Measurements from ENCODE around the gene RALBP1. TPM values are rescaled to one million over a fixed set of nuclear protein-coding genes. Genes with fewer than 3 reads are reported as not detected.
"Not testable (repeated sequence)": the region's sequence is repeated elsewhere in the genome, so short reads cannot be mapped to it uniquely, and the experiment has no call there.

The RALBP1 gene
- total RNA-seq, 1 donor from 2014 or later, result 29.2 TPM

DNA sequence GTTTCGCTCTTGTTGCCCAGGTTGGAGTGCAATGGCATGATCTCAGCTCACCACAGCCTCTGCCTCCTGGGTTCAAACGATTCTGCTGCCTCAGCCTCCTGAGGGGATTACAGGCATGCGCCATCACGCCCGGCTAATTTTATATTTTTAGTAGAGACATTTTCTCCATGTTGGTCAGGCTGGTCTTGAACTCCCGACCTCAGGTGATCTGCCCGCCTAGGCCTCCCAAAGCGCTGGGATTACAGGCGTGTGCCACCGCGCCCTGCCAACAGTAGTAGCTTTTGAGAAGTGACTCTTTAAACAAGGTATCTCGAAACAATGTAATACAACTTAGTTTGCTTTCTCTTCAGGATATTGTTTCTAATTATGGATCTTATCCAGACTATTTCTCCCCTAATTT is 1.6 kb downstream of the RALBP1 start:
- not testable (repeated sequence) for H3K36me3 ChIP-seq (ENCODE audit: control insufficient read depth in 3 of 3, insufficient read depth in 3 of 3, low read length in 3 of 3); H3K27ac ChIP-seq (ENCODE audit: low read depth, low read length); H3K27me3 ChIP-seq (ENCODE audit: control insufficient read depth in 3 of 3, insufficient read depth in 3 of 3, low read length in 3 of 3); H3K4me3 ChIP-seq (ENCODE audit: low read length in 3 of 3); H3K9ac ChIP-seq (ENCODE audit: low read depth in 1 of 3, low read length in 3 of 3); H3K4me1 ChIP-seq (ENCODE audit: control insufficient read depth in 3 of 3, insufficient read depth in 3 of 3, low read length in 3 of 3); H3K9me3 ChIP-seq (ENCODE audit: control insufficient read depth in 3 of 3, low read length in 3 of 3)

- Histone ChIP-seq H3K27me3 (ENCODE audit: control insufficient read depth in 3 of 3, insufficient read depth in 3 of 3, low read length in 3 of 3) (no peaks in the 10 kb centered on the region), H3K27ac (ENCODE audit: low read depth, low read length) (no peak overlapping the region), H3K4me1 (ENCODE audit: control insufficient read depth in 3 of 3, insufficient read depth in 3 of 3, low read length in 3 of 3) (peaks cover 6 to 8% (median 7%) of the 10 kb centered on the region in 3 donors), H3K4me3 (ENCODE audit: low read length in 3 of 3) (no peak overlapping the region), H3K9ac (ENCODE audit: low read depth in 1 of 3, low read length in 3 of 3) (no peak overlapping the region), H3K9me3 (ENCODE audit: control insufficient read depth in 3 of 3, low read length in 3 of 3) (no peaks in the 10 kb centered on the region), H3K36me3 (ENCODE audit: control insufficient read depth in 3 of 3, insufficient read depth in 3 of 3, low read length in 3 of 3) (peaks cover 0 to 5% (median 0%) of the 10 kb centered on the region in 3 donors)
These were observed 2.2 kb downstream of the RALBP1 start for GRCh38 chr18:9477509-9477908.

- Histone ChIP-seq H3K9ac (ENCODE audit: low read depth in 1 of 3, low read length in 3 of 3) (no peak overlapping the region), H3K9me3 (ENCODE audit: control insufficient read depth in 3 of 3, low read length in 3 of 3) (no peaks in the 10 kb centered on the region), H3K27ac (ENCODE audit: low read depth, low read length) (no peak overlapping the region), H3K4me3 (ENCODE audit: low read length in 3 of 3) (no peak overlapping the region), H3K27me3 (ENCODE audit: control insufficient read depth in 3 of 3, insufficient read depth in 3 of 3, low read length in 3 of 3) (no peaks in the 10 kb centered on the region), H3K4me1 (ENCODE audit: control insufficient read depth in 3 of 3, insufficient read depth in 3 of 3, low read length in 3 of 3) (peaks cover 6 to 8% (median 7%) of the 10 kb centered on the region in 3 donors), H3K36me3 (ENCODE audit: control insufficient read depth in 3 of 3, insufficient read depth in 3 of 3, low read length in 3 of 3) (peaks cover 0 to 5% (median 0%) of the 10 kb centered on the region in 3 donors)
These were observed 3.2 kb downstream of the RALBP1 start for GRCh38 chr18:9478545-9478944.

DNA sequence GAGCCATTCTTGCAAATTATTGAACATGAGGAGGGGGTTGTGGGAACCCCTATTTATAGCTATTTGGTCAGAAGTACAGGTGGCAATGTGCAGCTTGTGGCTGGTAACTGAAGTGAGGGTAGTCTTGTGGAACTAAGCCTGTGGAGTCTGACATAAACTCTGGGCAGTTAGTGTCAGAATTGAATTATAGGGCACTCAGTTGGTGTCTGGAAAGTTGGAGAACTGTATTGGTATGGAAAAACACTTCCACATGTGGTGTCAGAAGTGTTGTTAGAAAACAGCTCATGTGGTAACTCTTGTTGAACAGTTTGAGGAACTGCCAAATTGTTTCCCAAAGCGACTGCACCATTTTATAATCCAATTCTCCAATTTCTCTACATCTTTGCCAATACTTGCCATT is 7.5 kb downstream of the RALBP1 start:
- Histone ChIP-seq H3K9me3 (ENCODE audit: control insufficient read depth in 3 of 3, low read length in 3 of 3) (no peaks in the 10 kb centered on the region), H3K36me3 (ENCODE audit: control insufficient read depth in 3 of 3, insufficient read depth in 3 of 3, low read length in 3 of 3) (peaks cover 0 to 3% (median 0%) of the 10 kb centered on the region in 3 donors), H3K27ac (ENCODE audit: low read depth, low read length) (no peak overlapping the region), H3K4me3 (ENCODE audit: low read length in 3 of 3) (no peak overlapping the region), H3K27me3 (ENCODE audit: control insufficient read depth in 3 of 3, insufficient read depth in 3 of 3, low read length in 3 of 3) (no peaks in the 10 kb centered on the region), H3K9ac (ENCODE audit: low read depth in 1 of 3, low read length in 3 of 3) (no peak overlapping the region), H3K4me1 (ENCODE audit: control insufficient read depth in 3 of 3, insufficient read depth in 3 of 3, low read length in 3 of 3) (no peaks in the 10 kb centered on the region)

DNA sequence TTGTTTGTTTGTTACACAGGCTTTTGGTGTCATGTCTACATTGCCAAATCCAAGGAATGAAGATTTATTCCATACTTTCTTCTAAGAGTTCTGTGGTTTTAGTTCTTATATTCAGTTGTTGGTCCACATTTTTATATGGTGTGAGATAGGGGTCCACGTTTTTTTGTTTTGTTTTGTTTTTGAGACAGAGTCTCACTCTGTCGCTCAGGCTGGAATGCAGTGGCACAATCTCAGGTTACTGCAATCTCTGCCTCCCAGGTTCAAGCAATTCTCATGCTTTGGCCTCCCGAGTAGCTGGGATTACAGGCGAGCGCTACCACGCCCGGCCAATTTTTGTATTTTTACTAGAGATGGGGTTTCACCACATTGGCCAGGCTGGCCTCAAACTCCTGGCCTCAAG is 8.2 kb downstream of the RALBP1 start:
- Histone ChIP-seq H3K36me3 (ENCODE audit: control insufficient read depth in 3 of 3, insufficient read depth in 3 of 3, low read length in 3 of 3) (no peaks in the 10 kb centered on the region), H3K27ac (ENCODE audit: low read depth, low read length) (no peak overlapping the region), H3K4me1 (ENCODE audit: control insufficient read depth in 3 of 3, insufficient read depth in 3 of 3, low read length in 3 of 3) (no peaks in the 10 kb centered on the region), H3K9ac (ENCODE audit: low read depth in 1 of 3, low read length in 3 of 3) (no peak overlapping the region), H3K9me3 (ENCODE audit: control insufficient read depth in 3 of 3, low read length in 3 of 3) (no peaks in the 10 kb centered on the region), H3K4me3 (ENCODE audit: low read length in 3 of 3) (no peak overlapping the region), H3K27me3 (ENCODE audit: control insufficient read depth in 3 of 3, insufficient read depth in 3 of 3, low read length in 3 of 3) (no peaks in the 10 kb centered on the region)

DNA sequence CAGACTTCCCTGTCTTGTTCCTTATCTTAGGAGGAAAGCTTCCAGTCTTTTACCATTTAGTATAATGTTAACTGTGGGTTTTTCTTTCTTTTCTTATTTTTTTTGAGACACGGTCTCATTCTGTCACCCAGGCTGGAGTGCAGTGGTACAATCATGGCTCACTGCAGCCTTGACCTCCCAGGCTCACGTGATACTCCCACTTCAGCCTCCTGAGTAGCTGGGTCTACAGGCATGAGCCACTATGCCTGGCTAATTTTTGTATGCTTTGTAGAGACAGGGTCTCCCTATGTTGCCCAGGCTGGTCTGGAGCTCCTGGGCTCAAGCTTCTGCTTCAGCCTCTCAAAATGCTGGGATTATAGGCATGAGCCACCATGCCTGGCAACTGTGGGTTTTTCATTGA is 9.5 kb downstream of the RALBP1 start:
- H3K4me1 ChIP-seq (ENCODE audit: control insufficient read depth in 3 of 3, insufficient read depth in 3 of 3, low read length in 3 of 3); H3K36me3 ChIP-seq (ENCODE audit: control insufficient read depth in 3 of 3, insufficient read depth in 3 of 3, low read length in 3 of 3); H3K27ac ChIP-seq (ENCODE audit: low read depth, low read length); H3K27me3 ChIP-seq (ENCODE audit: control insufficient read depth in 3 of 3, insufficient read depth in 3 of 3, low read length in 3 of 3); H3K4me3 ChIP-seq (ENCODE audit: low read length in 3 of 3); H3K9me3 ChIP-seq (ENCODE audit: control insufficient read depth in 3 of 3, low read length in 3 of 3); H3K9ac ChIP-seq (ENCODE audit: low read depth in 1 of 3, low read length in 3 of 3): not testable (repeated sequence)

- no peak overlapping the region for H3K27ac ChIP-seq (ENCODE audit: low read depth, low read length)
- H3K4me3 ChIP-seq (ENCODE audit: low read length in 3 of 3), result no peak overlapping the region
- no peaks in the 10 kb centered on the region for H3K36me3 ChIP-seq (ENCODE audit: control insufficient read depth in 3 of 3, insufficient read depth in 3 of 3, low read length in 3 of 3)
- no peaks in the 10 kb centered on the region for H3K9me3 ChIP-seq (ENCODE audit: control insufficient read depth in 3 of 3, low read length in 3 of 3)
- H3K27me3 ChIP-seq (ENCODE audit: control insufficient read depth in 3 of 3, insufficient read depth in 3 of 3, low read length in 3 of 3), result no peaks in the 10 kb centered on the region
- no peak overlapping the region for H3K9ac ChIP-seq (ENCODE audit: low read depth in 1 of 3, low read length in 3 of 3)
- no peaks in the 10 kb centered on the region for H3K4me1 ChIP-seq (ENCODE audit: control insufficient read depth in 3 of 3, insufficient read depth in 3 of 3, low read length in 3 of 3)
These were observed 13.2 kb downstream of the RALBP1 start for GRCh38 chr18:9488538-9488937.

DNA sequence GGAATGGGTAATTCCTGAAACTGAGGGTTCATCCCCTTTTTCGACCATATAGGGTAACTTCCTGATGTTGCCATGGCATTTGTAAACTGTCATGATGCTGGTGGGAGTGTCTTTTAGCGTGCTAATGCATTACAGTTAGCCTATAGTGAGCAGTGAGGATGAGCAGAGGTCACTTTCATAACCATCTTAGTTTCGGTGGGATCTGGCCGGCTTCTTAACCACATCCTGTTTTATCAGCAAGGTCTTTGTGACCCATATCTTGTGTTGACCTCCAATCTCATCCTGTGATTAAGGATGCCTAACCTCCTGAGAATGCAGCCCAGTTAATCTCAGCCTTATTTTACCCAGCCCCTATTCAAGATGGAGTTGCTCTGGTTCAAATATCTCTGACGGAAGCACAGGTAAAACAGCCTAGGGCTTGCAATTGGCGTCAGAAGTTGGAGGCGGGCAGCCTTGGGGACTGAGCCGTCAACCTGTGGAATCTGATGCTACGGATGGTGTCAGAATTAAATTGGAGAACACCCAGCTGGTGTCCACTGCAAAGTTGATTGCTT is 19.5 kb downstream of the RALBP1 start:
- Histone ChIP-seq H3K4me1 (ENCODE audit: control insufficient read depth in 3 of 3, insufficient read depth in 3 of 3, low read length in 3 of 3) (no peaks in the 10 kb centered on the region), H3K27ac (ENCODE audit: low read depth, low read length) (no peak overlapping the region), H3K9ac (ENCODE audit: low read depth in 1 of 3, low read length in 3 of 3) (no peak overlapping the region), H3K36me3 (ENCODE audit: control insufficient read depth in 3 of 3, insufficient read depth in 3 of 3, low read length in 3 of 3) (no peaks in the 10 kb centered on the region), H3K9me3 (ENCODE audit: control insufficient read depth in 3 of 3, low read length in 3 of 3) (no peaks in the 10 kb centered on the region), H3K27me3 (ENCODE audit: control insufficient read depth in 3 of 3, insufficient read depth in 3 of 3, low read length in 3 of 3) (no peaks in the 10 kb centered on the region), H3K4me3 (ENCODE audit: low read length in 3 of 3) (no peak overlapping the region)

- H3K27ac ChIP-seq (ENCODE audit: low read depth, low read length), result no peak overlapping the region
- H3K36me3 ChIP-seq (ENCODE audit: control insufficient read depth in 3 of 3, insufficient read depth in 3 of 3, low read length in 3 of 3), result no peaks in the 10 kb centered on the region
- no peak overlapping the region for H3K9ac ChIP-seq (ENCODE audit: low read depth in 1 of 3, low read length in 3 of 3)
- H3K27me3 ChIP-seq (ENCODE audit: control insufficient read depth in 3 of 3, insufficient read depth in 3 of 3, low read length in 3 of 3), result no peaks in the 10 kb centered on the region
- H3K4me3 ChIP-seq (ENCODE audit: low read length in 3 of 3), result no peak overlapping the region
- H3K9me3 ChIP-seq (ENCODE audit: control insufficient read depth in 3 of 3, low read length in 3 of 3), result no peaks in the 10 kb centered on the region
- no peaks in the 10 kb centered on the region for H3K4me1 ChIP-seq (ENCODE audit: control insufficient read depth in 3 of 3, insufficient read depth in 3 of 3, low read length in 3 of 3)
These were observed 20.2 kb downstream of the RALBP1 start for GRCh38 chr18:9495465-9495864.

GRCh38 chr18:9495916-9496705 is 20.8 kb downstream of the RALBP1 start:
- Histone ChIP-seq H3K27ac (ENCODE audit: low read depth, low read length) (no peak overlapping the region), H3K4me1 (ENCODE audit: control insufficient read depth in 3 of 3, insufficient read depth in 3 of 3, low read length in 3 of 3) (no peaks in the 10 kb centered on the region), H3K9ac (ENCODE audit: low read depth in 1 of 3, low read length in 3 of 3) (no peak overlapping the region), H3K36me3 (ENCODE audit: control insufficient read depth in 3 of 3, insufficient read depth in 3 of 3, low read length in 3 of 3) (no peaks in the 10 kb centered on the region), H3K9me3 (ENCODE audit: control insufficient read depth in 3 of 3, low read length in 3 of 3) (no peaks in the 10 kb centered on the region), H3K27me3 (ENCODE audit: control insufficient read depth in 3 of 3, insufficient read depth in 3 of 3, low read length in 3 of 3) (no peaks in the 10 kb centered on the region), H3K4me3 (ENCODE audit: low read length in 3 of 3) (no peak overlapping the region)
